ENCODE data around the gene IRGQ.

GRCh38 chr19:43544077-43544476, 51.9 kb downstream of the IRGQ start:
- TF ChIP-seq CTCF (IDR thresholded peaks at IDR 0.05) (no peak), POLR2A (IDR thresholded peaks at IDR 0.05) (no peak)
